ENCODE results near the gene ATF6.

GRCh38 chr1:161855260-161855659 lies 89.1 kb downstream of the ATF6 start:
- TF ChIP-seq CTCF (IDR thresholded peaks at IDR 0.05) (no peak), ZNF512 (CRISPR knock-in tag; IDR thresholded peaks at IDR 0.05; ENCODE audit: borderline replicate concordance) (no peak), CBFB (CRISPR knock-in tag; IDR thresholded peaks at IDR 0.05; ENCODE audit: low read depth) (no peak), ZNF396 (CRISPR knock-in tag; IDR thresholded peaks at IDR 0.05; ENCODE audit: borderline replicate concordance) (no peak), ELF4 (CRISPR knock-in tag; IDR thresholded peaks at IDR 0.05; ENCODE audit: low read depth) (no peak), E2F4 (CRISPR knock-in tag; IDR thresholded peaks at IDR 0.05; ENCODE audit: borderline replicate concordance, low read depth) (no peak), MAX (CRISPR knock-in tag; IDR thresholded peaks at IDR 0.05) (no peak), NFYB (CRISPR knock-in tag; conservative IDR thresholded peaks at IDR 0.05; ENCODE audit: low read depth) (no peak), ARID4B (CRISPR knock-in tag; IDR thresholded peaks at IDR 0.05; ENCODE audit: borderline replicate concordance) (no peak), GABPB1 (CRISPR knock-in tag; IDR thresholded peaks at IDR 0.05) (no peak)

All from WTC11 (cell line).